GM19455 (cell line): ENCODE results near the gene ERGIC1.
A peak's percentile ranks its signal among the peaks of the same experiment; 100 is the strongest.
"Not testable (repeated sequence)": the region's sequence is repeated elsewhere in the genome, so short reads cannot be mapped to it uniquely, and the experiment has no call there.

Experiments
- ATAC-seq: cut with Tn5 transposase; IDR thresholded peaks from one replicate; pipeline ENCODE4 v1.9.1; 2021; ENCODE audit not compliant: unreplicated experiment

Gene ERGIC1, protein sequence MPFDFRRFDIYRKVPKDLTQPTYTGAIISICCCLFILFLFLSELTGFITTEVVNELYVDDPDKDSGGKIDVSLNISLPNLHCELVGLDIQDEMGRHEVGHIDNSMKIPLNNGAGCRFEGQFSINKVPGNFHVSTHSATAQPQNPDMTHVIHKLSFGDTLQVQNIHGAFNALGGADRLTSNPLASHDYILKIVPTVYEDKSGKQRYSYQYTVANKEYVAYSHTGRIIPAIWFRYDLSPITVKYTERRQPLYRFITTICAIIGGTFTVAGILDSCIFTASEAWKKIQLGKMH

DNA sequence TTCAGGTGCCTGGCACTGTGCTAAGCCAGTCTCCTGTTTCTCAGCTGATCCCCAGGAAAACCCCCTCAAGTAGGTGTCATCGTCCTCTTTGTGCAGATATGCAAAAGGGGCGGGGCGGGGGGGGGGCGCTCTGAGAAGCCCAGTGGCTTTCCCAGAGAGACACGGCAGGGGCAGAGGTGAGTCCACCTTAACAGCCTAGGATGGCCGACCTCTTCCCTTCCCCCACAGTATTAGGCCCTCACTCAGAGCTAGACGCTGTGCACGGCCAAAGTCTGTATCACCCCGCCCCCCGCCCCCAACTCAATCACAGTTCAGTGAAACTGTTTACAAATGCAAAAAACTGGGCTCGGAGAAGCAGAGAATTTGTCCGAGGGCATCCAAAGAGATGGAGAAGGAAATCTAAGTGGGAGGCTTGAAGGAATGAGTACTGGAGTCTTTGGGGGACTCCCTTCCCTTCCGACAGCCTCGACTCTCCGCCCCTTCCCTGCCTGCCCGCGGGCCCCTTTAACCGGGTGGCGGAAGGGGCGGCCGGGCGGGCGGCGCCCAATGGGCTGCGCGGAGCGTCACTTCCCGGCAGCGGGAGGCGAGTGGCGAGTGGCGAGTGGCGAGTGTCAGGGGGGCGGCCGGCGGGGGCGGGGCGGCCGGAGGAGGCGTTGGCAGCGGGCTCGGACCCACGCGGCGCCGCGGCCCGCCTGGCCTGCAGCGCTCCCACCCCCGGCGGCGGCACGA, at the start of gene ERGIC1:
Gene ERGIC1, plus strand, starts transcription at position 566 of the 729 bp plus-strand sequence. Its CDS starts 163 bp downstream, at position 729.
- peak; percentile 76 for ATAC-seq

DNA sequence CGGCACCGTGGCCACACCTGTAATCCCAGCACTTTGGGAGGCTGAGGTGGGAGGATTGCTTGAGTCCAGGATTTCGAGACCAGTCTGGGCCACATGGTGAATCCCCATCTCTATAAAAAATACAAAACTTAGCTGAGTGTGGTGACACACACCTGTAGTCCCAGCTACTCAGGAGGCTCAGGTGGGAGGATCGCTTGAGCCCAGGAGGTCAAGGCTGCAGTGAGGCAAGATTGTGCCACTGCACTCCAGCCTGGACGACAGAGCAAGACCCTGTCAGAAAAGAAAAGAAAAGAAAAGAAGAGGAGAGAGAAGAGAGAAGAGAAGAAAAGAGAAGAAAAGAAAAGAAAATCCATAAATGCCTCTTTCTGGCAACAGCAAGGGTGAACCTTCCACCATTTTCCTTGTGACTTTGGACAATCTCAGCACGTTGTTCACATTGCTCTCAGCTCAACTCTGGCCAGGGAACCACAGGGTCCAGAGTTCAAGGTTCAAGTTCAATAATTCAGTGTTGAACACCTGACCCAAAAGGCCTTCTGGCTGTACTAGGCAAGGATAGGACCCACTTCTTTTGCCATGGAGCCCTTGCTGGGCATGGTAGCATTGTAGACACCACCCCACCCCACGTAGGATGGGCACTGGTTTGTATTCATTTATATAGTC, 48.5 kb upstream of the ERGIC1 start:
- ATAC-seq, result no peak

DNA sequence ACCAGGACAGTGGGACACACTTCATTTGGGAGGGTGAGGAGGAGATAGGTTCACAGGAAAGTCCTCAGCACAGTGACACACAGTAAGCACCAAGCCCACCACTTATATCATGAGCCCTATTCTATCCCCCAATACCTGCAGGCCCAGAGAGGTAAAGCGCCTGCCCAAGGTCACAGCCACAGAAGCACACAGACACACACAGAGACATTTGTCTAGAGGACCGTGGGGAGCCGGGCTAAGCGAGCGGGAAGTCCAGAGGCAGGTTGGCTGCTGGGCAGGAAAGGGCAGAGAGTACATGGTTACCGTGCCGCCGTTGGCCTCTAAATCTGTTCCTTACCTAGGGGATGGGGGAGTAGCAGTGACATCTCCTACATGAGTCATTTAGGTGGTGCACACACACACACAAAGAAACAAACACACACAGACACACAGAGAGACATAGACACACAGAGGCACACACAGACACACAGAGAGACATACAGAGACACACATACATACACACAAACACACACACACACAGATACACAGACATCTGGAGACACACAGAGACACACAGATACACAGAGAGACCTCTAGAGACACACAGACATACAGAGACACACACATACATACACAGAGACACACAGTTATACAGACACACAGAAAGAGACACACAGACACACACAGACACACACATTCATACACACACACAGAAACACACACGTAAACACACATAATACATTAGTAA, 47.2 kb upstream of the ERGIC1 start:
- ATAC-seq, result no peak

DNA sequence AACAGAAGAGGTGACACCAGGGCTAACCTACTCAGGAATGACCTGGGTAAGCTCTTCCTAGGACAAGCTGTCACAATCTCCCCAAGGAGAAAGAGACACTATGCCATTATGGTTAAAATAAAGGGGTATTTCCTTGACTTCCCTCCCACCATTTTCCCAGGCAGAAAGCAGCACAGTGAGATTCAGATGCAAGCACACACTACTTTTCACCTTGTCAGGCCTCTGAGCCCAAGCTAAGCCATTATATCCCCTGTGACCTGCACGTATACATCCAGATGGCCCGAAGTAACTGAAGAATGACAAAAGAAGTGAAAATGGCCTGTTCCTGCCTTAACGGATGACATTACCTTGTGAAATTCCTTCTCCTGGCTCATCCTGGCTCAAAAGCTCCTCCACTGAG, 46.5 kb upstream of the ERGIC1 start:
- not testable (repeated sequence) for ATAC-seq

DNA sequence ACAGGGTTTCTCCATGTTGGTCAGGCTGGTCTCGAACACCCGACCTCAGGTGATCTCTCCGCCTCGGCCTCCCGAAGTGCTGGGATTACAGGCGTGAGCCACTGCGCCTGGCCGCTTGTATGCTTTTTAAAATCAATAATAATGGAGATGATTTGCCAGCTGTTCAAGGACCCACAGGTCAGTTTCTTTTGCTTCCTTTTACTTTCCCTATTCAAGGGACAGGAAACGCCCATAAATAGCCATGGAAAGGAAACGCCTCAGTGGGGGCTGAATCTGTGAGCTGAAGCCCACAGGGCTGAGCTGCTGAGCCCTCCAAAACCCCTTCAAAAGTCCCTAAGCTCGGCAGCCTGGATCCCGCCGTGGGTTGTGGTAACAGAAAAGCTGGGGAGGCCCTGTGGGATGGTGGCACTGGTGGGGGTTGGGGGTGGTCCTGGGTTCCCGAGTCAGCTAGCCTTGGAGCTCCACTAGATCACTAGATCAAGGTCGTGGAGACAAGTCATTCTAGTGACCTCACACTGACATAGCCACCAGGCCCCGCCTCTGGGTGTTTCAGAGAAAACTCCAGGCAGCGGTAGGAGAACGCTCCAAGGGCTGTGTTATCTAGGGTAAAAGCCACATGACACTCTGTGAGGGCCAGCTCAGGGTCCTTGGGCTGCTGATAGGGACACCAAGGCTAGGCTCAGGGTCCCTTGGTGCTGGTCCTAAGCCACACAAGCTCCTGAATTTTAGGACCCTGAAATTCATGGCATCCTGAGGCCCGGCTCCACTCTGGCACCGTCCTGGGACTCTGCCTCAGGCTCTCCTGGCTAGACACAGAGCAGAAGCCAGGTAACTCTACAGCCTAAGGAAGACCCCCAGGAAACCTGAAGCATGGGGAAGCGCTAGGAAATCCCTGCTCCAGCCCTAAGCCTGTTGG, 45.0 kb upstream of the ERGIC1 start:
- no peak for ATAC-seq

DNA sequence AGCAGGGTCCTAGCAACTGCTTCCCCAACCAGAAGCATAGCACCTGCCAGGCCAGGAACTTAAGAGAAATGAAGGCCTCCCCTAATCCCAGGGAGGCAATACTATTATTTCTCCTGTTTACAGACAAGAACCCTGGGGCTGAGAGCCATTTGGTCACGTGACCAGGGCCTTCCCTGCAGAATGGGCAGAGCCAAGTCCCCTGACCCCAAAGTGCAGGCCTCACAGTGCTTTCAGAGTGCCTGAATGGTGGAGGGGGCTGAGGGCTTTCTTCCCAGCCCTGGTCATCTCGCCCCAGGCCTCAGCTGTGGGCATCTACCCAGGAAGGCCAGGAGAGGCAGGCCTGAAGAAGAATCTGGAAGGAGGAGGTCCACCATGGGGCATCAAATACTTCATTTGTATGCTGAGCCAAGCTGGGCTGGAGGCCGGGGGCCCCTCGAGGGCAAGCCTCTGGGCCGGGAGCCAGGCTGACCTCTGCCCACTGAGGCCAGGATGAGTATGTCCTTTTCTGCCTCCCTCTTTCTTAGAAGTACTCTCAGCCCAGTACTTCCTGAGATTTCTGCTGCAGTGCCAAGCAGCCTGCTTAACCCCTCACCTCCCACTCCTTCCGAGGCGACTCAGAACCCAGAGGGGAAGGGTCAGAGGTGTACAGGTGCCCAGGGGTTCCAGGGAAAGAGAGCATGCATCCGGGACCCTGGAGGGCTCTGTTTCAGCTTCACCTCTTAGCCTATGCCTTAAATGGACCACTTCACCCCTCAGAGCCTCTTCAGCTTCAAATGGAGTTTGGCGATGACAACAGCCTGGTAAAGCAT, 44.2 kb upstream of the ERGIC1 start:
- ATAC-seq, result no peak

DNA sequence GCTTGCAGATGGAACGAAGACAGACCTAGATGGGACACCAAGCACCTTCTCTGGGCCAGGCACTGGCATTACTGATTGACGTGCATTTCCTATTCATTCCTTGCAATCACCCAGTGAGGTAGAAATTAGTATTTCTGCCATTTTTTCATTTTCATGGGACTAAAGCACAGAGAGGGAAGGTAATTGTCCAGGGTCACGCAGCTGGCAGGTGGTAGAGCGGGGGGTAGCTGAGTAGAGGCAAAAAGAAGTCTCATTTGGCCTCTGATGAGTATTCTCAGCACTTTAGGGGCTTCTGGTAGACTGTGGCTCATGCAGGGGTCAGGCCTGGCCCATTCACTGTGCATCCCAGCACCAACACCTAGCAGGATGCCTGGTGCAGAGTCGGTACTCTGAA, 43.6 kb upstream of the ERGIC1 start:
- no peak for ATAC-seq

DNA sequence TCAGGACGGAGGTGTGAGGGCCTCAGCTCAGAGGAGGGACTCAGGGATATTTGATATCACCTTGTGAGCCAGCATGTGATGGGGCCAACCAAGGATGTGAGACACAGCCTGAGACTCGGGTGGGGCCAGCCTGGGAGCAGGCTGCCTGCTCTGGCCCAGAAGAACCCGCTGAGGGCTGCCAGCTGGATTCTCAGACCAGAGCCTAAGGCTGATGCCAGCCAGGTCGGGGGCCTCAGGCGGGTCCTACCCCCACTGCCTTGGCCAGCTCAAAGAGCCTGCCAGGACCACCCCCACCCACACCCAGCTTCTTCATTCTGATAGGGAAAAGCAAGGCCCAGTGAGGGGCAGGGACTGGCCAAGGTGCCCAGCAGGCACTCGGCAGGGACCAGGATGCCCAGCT, 42.8 kb upstream of the ERGIC1 start:
- ATAC-seq, result no peak

DNA sequence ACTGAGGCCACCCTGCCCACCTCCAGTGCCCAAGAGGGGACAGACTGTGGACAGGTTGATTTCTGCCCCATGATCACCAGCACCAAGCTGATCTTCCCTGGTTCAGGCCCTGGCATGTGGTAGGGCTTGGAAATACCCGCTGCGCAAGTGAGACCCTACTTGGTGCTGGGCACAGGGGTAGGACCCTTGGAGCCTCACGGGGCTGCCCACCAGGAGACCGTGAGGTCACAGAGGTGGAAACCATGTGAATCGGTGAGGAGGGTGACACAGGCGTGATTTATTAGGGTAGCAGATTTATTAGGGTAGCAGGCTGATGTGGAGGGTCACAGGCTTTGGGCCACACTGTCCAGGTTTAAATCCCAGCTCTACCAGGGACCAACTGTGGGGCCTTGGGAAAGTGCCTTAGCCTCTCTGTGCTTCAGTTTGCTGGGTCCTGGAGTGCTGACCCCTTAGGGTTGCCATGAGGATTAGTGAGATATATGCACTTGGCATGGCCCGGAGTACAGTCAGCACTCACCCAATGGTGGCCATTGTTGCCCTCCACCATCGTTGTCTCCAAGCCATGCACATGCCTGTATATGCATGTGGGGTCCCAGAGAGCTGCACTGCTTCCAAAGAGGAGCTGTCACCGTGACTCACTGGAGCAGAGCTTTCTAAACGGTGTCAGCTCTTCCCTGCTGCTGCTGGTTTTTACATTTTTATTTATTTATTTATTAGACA, 42.2 kb upstream of the ERGIC1 start:
- no peak for ATAC-seq

DNA sequence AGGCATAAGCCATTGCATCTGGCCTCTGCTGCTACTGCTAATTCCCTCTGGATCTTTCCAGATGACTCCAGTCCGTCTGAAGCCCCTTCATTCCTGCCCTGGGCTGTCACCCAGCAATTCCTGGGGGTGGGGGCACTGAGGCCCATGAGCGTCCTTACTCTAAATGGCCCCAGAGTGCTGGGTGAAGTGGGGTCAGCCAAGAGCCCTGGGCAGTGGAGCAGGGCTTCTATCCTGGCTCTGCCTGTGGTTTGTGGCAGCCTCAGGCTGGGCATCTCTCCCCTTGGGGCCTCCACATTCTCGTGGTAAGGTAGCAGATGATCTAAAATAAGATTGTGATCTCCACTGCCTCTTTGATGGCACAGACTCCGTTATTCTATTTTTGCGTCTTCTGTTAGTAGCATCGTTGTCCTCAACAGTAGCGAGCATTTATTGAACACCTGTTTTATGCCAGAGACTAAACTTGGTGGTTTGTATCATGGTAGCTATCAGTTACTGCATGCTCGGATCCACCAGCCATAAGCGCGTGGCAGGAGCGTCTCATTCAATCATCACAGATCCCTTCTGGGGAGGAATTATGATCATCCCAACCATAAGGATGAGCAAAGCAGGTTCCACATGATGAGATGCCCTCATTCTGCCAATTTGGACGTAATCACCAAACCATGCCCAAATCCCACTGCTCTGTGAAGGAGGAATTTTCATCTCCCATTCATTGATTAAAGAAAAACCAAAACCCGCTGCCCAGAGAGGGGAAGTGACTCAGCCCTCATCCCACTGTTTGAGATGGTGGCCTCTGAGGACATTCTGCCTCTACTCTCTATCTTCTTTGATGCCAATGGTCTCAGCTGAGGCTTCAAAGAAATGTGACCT, 41.1 kb upstream of the ERGIC1 start:
- no peak for ATAC-seq

DNA sequence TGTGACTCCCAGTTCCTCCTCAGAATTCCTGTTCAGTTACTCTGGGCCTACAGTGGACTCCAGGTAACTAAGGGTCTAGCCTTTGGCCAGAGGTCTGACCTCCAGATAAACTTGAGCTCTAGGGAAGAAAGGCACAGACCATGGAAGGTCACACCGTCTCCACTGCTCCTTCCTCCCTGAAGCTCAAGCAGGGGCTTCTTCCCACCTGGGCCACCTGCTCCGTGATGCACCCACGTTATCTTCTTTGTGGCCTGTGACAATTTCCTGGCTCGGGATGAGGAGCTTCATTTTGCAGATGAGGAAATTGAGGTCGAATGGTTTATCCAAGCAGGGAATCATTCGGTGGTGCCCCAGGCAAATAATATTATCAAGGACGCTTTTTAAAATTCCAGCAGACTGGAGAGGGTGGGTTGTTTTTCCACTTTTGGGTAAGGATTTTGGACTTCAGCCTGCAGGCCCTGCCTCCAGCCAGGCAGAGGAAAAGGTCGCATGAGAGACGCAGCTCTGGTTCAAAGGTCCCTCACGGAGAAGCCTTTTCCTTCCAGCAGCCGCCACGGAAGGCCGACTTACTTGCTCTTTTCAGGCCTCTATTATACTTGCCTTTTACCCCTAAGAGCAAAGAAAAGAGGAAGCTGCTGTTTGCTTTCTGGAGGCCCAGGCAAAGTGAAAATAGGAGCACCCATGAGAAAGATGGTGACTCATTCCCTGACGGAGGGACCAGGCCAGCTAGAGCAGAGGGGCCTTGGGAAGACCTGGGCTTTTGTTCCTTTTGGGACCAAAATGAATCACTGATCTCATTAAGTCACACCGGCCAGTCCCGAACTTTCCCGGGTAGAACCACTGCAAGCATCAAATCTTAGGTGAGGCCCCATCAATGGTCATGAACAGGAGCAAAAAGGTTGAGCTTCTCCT, 40.2 kb upstream of the ERGIC1 start:
- ATAC-seq, result no peak

DNA sequence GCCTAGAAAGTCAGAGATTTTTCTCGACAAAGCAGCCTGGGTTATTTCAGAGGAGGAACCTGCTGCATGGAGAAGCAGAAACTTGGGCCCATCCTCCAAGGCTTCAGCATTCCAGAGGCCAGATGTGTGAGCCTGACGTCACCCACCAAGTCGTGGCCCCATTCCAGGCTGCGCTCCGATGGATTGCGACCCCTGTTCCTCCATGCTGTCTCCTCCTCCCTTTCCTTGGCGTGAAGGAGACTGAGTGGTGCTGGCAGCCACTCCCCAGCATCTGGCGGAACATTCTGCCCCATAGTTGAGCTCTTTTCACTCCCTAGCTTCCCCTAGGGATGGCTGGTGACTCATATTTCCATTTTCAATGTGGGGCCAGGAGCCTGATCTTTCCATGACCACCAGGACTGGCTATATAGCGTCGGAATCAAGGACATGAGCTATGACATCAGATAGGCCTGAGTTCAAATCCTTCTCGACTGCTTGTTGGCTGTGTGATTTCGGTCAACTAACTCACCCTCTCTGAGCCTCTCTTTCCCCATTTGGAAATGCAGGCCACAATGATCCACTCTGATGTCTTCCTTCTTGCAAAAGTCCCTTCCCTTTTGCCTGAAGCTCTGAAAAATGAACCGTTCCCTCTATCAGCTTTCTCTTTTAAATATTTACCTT, 38.6 kb upstream of the ERGIC1 start:
- no peak for ATAC-seq

DNA sequence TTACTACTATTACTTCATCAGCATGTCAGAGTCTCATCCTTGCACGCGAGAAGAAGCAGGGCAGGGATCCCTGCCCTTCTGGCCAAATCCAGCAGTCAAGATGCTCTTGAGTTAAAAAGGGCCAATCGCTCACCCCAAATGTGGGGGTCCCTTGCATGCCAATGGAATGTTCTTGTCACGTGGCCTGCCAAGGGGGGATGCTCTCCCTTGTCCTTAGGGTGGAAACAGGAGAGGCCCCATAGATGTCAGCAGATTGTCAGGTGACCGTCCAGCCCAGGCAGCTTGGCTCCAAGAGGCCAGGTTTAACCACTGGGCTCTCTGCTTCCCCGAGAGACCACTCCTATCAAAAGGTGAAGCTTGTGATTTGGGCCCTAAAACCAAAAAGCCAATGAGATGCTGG, 37.7 kb upstream of the ERGIC1 start:
- no peak for ATAC-seq

DNA sequence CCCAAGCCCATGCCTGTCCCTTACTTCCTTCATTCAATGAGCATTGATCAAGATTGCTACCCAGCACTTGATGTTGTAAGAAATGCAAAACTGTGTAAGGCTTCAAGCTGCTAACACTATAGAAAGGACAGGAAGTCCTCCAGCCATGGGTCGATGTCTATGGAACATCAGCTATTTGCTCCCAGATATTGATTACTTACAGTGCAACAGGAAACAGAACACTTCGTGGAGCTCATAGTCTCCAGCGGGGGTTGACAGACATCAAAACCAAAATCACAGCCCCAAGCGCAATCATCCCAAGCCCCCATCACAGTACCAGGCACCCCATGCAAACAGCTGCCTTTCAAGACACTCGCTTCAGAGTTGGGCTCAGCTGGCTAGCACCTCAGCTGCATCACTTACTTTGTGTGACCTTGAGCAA, 36.3 kb upstream of the ERGIC1 start:
- no peak for ATAC-seq

DNA sequence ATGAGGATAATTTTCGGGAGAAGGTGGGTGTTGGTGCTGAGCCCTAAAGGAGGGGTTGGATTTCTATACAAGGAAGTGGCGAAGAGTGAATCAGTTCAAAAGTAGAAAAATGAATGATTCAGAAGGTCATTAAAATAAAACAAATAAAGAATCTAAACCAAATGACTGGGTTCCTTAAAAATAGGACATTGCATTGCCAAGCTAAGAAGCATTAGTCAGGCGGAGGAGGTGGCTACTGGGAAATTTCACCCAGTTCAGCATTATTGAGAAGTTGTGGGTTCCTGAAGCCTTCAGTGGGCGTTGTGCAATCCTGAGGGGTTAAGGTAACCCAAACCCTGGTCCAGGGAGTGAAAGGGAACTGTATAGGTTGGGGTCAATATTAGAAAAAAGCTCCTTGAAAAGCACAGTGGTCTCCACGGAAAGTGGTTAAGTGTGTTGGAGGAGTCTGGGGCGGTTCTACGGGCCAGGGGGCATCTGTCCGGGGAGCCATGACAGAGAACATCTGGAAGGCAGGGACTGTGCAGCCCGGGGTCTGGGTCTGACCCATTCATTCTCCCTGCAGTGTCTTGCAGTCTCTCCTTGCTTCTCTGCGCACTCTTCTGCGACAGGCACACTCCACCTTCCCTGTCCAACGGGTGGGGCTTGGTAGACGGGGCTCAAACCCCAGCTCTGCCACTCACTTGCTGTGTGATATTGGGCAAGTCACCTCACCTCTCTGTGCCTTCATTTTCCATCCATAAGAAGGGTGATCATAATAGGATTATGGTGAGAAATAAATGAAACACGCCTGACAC, 35.4 kb upstream of the ERGIC1 start:
- ATAC-seq, result no peak

DNA sequence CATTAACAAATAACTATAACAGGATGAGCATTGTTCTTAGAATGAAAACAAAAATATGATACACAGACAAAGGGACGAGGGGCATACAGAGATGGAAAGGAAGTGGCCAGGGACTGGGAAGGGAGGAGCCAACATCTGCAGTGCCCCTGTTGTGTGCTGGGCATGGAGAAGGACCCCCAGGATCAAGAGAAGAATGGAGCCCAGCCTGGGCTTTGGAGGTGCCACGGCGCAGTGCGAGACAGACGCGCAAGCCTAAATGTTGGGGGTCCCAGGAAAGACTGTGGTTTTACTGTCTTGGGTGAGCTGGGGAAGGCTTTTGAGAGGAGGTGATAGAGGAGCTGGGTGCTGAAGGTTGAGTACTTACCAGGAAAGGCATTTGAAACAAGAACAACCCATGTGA, 34.6 kb upstream of the ERGIC1 start:
- ATAC-seq, result no peak
